ENCODE results near the gene TAF10. TPM values are rescaled to one million over a fixed set of nuclear protein-coding genes. Genes with fewer than 3 reads are reported as not detected.
A peak's percentile ranks its signal among the peaks of the same experiment; 100 is the strongest.

The TAF10 gene
- total RNA-seq, 2 experiments from 2014 or later: 140 to 156 TPM

DNA sequence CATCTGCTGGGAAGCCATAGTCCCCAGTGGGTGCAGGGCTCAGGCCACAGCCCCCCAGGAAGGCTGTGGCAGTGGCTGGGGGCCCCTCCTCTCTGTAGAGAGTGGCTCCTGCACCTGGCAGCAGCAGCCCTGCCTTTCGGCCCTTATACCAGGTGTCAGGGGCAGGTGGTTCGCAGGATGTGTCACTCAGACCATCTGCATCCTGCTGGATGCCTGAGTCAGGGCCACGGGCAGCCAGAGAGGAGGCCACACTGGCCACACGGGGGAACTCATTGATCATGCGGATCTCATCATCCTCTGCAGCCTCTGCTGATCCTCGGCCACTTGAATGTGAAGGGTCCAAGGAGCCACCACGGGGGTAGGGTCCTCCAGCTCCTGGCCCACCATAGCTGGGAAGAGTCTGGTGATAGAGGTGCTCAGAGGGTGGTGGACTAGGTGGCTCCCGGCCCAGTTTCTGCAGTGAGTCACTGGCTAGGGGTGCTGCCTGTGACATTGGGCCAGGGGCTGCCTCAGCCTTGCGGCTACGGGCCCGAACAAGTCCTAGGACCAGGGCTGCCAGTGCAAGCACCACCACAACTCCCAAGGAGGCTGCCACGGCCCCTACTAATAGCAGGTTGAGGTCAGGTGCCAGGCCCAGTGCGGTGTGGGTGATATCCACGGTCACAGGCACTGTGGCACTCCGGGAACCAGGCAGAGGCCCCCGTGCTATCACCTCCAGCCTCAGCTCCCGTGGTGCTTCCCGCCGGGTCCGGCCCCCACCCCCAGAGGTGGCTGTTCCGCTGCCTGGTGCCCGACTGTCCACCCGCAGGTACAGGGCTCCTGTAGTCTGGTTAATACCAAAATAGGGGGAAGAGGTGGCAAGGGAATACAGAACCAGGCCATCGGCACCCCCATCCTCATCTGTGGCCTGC is 10.5 kb upstream of the TAF10 start:
- peaks cover 12% of the 10 kb centered on the region for H3K4me1 Mint-ChIP-seq (ENCODE audit: low read depth)
- no peaks in the 10 kb centered on the region for H3K36me3 Mint-ChIP-seq (ENCODE audit: low read depth)
- no peak overlapping the region for H3K4me3 Mint-ChIP-seq
- H3K27me3 Mint-ChIP-seq (ENCODE audit: low read depth): no peaks in the 10 kb centered on the region
- DNase-seq (no peak), ATAC-seq (no peak)
- ChIA-PET POLR2A (interaction anchor here (0.8 to 1.3 kb wide), 4 partner anchors 10 to 51 kb away, joined by 3 to 4 read pairs (median 3); no protein-coding TSS in a partner anchor), CTCF (interaction anchor here (1.8 to 6.5 kb wide), 4 partner anchors 10 to 60 kb away, joined by 6 to 93 read pairs (median 31); partner anchors contain the start of genes ILK, MRPL17, RRP8 and TAF10)
- no peaks in the 10 kb centered on the region for H3K9me3 Mint-ChIP-seq (ENCODE audit: insufficient read depth)
- no peak overlapping the region for H3K27ac Mint-ChIP-seq

- DNase-seq (no peak), ATAC-seq (no peak)
- Mint-ChIP-seq H3K9me3 (ENCODE audit: insufficient read depth) (no peaks in the 10 kb centered on the region), H3K4me3 (no peak overlapping the region), H3K36me3 (ENCODE audit: low read depth) (no peaks in the 10 kb centered on the region), H3K4me1 (ENCODE audit: low read depth) (peaks cover 4% of the 10 kb centered on the region), H3K27ac (no peak overlapping the region), H3K27me3 (ENCODE audit: low read depth) (no peaks in the 10 kb centered on the region)
- ChIA-PET POLR2A (interaction anchor here (0.7 to 5.1 kb wide), 6 partner anchors 9 to 220 kb away, joined by 3 to 27 read pairs (median 4); partner anchors contain the start of gene MRPL17), CTCF (interaction anchor here (1.8 to 6.5 kb wide), 4 partner anchors 9 to 61 kb away, joined by 6 to 93 read pairs (median 31); partner anchors contain the start of genes ILK, MRPL17, RRP8 and TAF10)
Observed at GRCh38 chr11:6621711-6622211, 9.7 kb upstream of the TAF10 start.

DNA sequence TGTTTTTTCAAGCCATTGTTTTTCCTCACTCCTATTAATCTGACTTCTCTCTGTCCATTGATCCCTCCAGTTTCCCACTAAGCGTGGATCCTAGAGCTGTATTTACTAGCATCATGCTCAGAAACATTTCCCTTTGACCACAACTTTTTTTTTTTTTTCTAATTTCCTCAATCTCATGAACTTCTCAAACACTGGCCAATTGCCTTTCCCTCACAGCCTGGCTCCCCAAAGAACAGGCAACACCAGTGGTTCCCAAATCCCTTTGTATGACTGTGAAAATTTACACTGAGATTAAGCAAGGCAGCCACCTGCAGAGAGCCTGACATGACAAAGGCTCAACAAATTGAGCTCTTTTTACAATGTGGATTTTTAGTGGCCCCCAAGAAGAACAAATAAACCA is 8.6 kb upstream of the TAF10 start:
- Mint-ChIP-seq H3K4me3 (no peak overlapping the region), H3K27ac (no peak overlapping the region), H3K27me3 (ENCODE audit: low read depth) (no peaks in the 10 kb centered on the region), H3K9me3 (ENCODE audit: insufficient read depth) (no peaks in the 10 kb centered on the region), H3K36me3 (ENCODE audit: low read depth) (peaks cover 10% of the 10 kb centered on the region), H3K4me1 (ENCODE audit: low read depth) (peaks cover 2% of the 10 kb centered on the region)
- ChIA-PET CTCF (interaction anchor here (1.3 to 6.5 kb wide), 6 partner anchors 8 to 74 kb away, joined by 3 to 93 read pairs (median 10); partner anchors contain the start of genes ILK, MRPL17, RRP8 and TAF10), POLR2A (interaction anchor here (0.9 to 5.1 kb wide), 2 partner anchors 9 to 62 kb away, joined by 4 to 27 read pairs; partner anchors contain the start of genes MRPL17 and TAF10)
- no peak for DNase-seq
- no peak for ATAC-seq

GRCh38 chr11:6619004-6619745 is 7.2 kb upstream of the TAF10 start, which contains the start of gene TPP1:
Gene TPP1, minus strand, starts transcription at chr11:6619422. Its CDS starts 22 bp downstream, at chr11:6619400.
- Mint-ChIP-seq H3K4me3 (no peak within 1 kb of the TSS), H3K27ac (no peak within 1 kb of the TSS), H3K36me3 (ENCODE audit: low read depth) (peaks cover 21% of the 10 kb centered on the region), H3K4me1 (ENCODE audit: low read depth) (peaks cover 2% of the 10 kb centered on the region), H3K9me3 (ENCODE audit: insufficient read depth) (no peaks in the 10 kb centered on the region), H3K27me3 (ENCODE audit: low read depth) (no peaks in the 10 kb centered on the region)
- CTCF ChIA-PET: interaction anchor here (0.6 to 6.5 kb wide), 22 partner anchors 8 to 240 kb away, joined by 3 to 93 read pairs (median 5); partner anchors contain the start of genes ILK, MRPL17 and RRP8
- ATAC-seq (peak; percentile 96), DNase-seq (peak; percentile 95)
- POLR2A ChIA-PET: interaction anchor here (0.8 to 5.1 kb wide), 11 partner anchors 8 to 137 kb away, joined by 3 to 27 read pairs (median 6); partner anchors contain the start of genes ILK, MRPL17 and RRP8

DNA sequence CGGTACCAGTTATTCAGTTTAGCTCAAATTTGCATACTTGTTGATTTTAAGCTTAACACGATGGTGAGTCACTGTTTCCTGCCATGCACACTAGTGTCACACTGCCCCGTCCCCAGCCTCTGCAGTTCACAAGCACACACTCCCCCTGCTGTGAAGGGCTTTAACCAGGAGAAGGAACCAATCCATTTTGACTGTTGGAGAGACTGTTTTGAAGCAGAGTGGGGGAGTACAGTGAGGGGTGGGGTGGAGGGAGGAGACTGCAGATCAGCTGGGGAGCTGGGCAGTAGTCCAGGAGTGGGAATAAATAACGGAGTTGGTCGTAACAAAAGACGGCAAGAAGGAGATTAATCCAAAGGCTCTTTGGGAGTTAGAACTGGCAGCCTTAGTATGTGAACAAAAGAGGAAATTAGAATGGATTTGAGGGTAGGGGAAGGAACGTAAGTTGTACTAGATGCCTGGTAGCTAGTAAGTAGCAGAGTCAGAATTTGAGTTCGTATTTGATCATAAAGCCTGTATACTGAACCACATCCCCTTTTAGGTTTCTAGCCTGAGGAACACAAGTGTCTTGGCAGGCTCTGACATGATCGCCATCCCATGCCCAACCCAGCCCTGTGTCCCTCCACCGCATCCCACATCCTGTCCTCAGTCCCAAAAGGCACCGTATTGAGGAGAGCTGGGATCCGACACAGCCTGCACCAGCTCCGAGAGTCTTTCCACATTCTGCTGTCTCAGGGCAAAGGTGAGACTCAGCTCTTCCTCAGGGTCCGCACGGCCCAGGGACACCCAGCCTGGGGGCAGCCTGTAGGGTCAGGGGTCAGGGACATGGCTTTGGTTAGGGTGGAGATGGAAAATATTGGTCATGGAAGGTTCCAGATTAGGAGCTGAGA is 6.3 kb upstream of the TAF10 start:
- ChIA-PET POLR2A (interaction anchor here (0.6 to 5.1 kb wide), 15 partner anchors 8 to 137 kb away, joined by 3 to 27 read pairs (median 4); partner anchors contain the start of genes ARFIP2, ILK, MRPL17 and RRP8), CTCF (interaction anchor here (0.6 to 6.5 kb wide), 22 partner anchors 9 to 239 kb away, joined by 3 to 93 read pairs (median 5); partner anchors contain the start of genes ILK, MRPL17 and RRP8)
- peak; percentile 37 for ATAC-seq
- Mint-ChIP-seq H3K27me3 (ENCODE audit: low read depth) (no peaks in the 10 kb centered on the region), H3K4me3 (no peak overlapping the region), H3K36me3 (ENCODE audit: low read depth) (peaks cover 21% of the 10 kb centered on the region), H3K4me1 (ENCODE audit: low read depth) (peaks cover 2% of the 10 kb centered on the region), H3K9me3 (ENCODE audit: insufficient read depth) (no peaks in the 10 kb centered on the region), H3K27ac (no peak overlapping the region)
- peak; percentile 70 for DNase-seq

DNA sequence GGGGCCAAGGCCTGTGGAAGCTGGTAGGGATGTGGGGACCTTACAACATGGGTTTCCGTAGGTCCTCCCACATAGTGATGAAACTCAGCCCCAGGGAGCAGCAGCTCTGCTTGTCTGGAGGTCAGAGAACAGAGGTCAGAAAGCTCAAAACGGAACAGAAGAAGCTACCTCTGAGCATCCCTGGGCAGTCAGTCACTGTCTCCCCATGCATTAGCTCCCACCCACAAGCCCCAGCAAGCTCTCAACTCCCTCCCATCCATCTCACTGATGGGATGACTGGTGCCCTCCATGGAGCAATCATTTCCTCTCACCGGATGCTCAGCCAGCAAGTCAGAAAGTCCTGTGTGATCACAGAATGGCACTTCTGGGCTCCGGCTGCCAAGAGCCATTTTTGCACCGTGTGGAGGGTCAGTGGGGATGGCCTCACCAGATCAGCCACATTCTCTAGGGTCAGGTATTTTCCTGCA is 5.3 kb upstream of the TAF10 start:
- POLR2A ChIA-PET: interaction anchor here (0.6 to 5.1 kb wide), 9 partner anchors 9 to 136 kb away, joined by 3 to 27 read pairs (median 10); partner anchors contain the start of genes ARFIP2, ILK, MRPL17 and RRP8
- ATAC-seq: no peak

GRCh38 chr11:6616596-6617250 is 4.7 kb upstream of the TAF10 start:
- Mint-ChIP-seq H3K4me3 (no peak overlapping the region), H3K27me3 (ENCODE audit: low read depth) (no peaks in the 10 kb centered on the region), H3K4me1 (ENCODE audit: low read depth) (peaks cover 2% of the 10 kb centered on the region), H3K9me3 (ENCODE audit: insufficient read depth) (no peaks in the 10 kb centered on the region), H3K27ac (no peak overlapping the region), H3K36me3 (ENCODE audit: low read depth) (peaks cover 21% of the 10 kb centered on the region)
- CTCF ChIA-PET: interaction anchor here (1.2 to 6.5 kb wide), 2 partner anchors 12 to 66 kb away, joined by 4 to 93 read pairs; partner anchors contain the start of gene MRPL17
- POLR2A ChIA-PET: interaction anchor here (2.8 to 5.1 kb wide), 3 partner anchors 11 to 66 kb away, joined by 16 to 27 read pairs (median 21); partner anchors contain the start of genes ILK, MRPL17 and RRP8
- ATAC-seq: no peak
- no peak for DNase-seq

More for the DNA sequence above, 5.3 kb upstream of the TAF10 start:
- H3K27me3 Mint-ChIP-seq (ENCODE audit: low read depth): no peaks in the 10 kb centered on the region
- H3K4me3 Mint-ChIP-seq: no peak overlapping the region
- DNase-seq: no peak
- peaks cover 2% of the 10 kb centered on the region for H3K4me1 Mint-ChIP-seq (ENCODE audit: low read depth)
- no peaks in the 10 kb centered on the region for H3K9me3 Mint-ChIP-seq (ENCODE audit: insufficient read depth)
- peaks cover 21% of the 10 kb centered on the region for H3K36me3 Mint-ChIP-seq (ENCODE audit: low read depth)
- H3K27ac Mint-ChIP-seq: peak overlapping the region; percentile 5
- CTCF ChIA-PET: interaction anchor here (1.0 to 6.5 kb wide), 10 partner anchors 10 to 238 kb away, joined by 3 to 93 read pairs (median 10); partner anchors contain the start of genes ILK, MRPL17 and RRP8

- ChIA-PET POLR2A (no interaction called here), CTCF (interaction anchor here (1.1 to 1.2 kb wide), 2 partner anchors 9 to 11 kb away, joined by 3 to 4 read pairs; no protein-coding TSS in a partner anchor)
- no peak overlapping the region for H3K4me3 Mint-ChIP-seq
- no peak for DNase-seq
- H3K27me3 Mint-ChIP-seq (ENCODE audit: low read depth): no peaks in the 10 kb centered on the region
- H3K27ac Mint-ChIP-seq: no peak overlapping the region
- H3K9me3 Mint-ChIP-seq (ENCODE audit: insufficient read depth): no peaks in the 10 kb centered on the region
- no peak for ATAC-seq
- H3K4me1 Mint-ChIP-seq (ENCODE audit: low read depth): peaks cover 6% of the 10 kb centered on the region
- H3K36me3 Mint-ChIP-seq (ENCODE audit: low read depth): peaks cover 27% of the 10 kb centered on the region
Observed at GRCh38 chr11:6615882-6616585, 4.0 kb upstream of the TAF10 start.

GRCh38 chr11:6615046-6615445 is 3.0 kb upstream of the TAF10 start:
- no peak overlapping the region for H3K4me3 Mint-ChIP-seq
- no peaks in the 10 kb centered on the region for H3K9me3 Mint-ChIP-seq (ENCODE audit: insufficient read depth)
- peaks cover 16% of the 10 kb centered on the region for H3K4me1 Mint-ChIP-seq (ENCODE audit: low read depth)
- CTCF ChIA-PET: interaction anchor here (1.1 to 5.1 kb wide), 2 partner anchors 8 to 67 kb away, joined by 3 to 56 read pairs; partner anchors contain the start of gene MRPL17
- DNase-seq (no peak), ATAC-seq (no peak)
- H3K27ac Mint-ChIP-seq: no peak overlapping the region
- no peaks in the 10 kb centered on the region for H3K27me3 Mint-ChIP-seq (ENCODE audit: low read depth)
- POLR2A ChIA-PET: no interaction called here
- peaks cover 37% of the 10 kb centered on the region for H3K36me3 Mint-ChIP-seq (ENCODE audit: low read depth)
